AG20443 (cell line): Measurements from ENCODE around the gene FBXO11.
"Not testable (repeated sequence)": the region's sequence is repeated elsewhere in the genome, so short reads cannot be mapped to it uniquely, and the experiment has no call there.

ENCODE experiments used
- DNase-seq: peaks from one replicate; pipeline ENCODE4 v3.0.0; 2012; ENCODE audit warnings: low spot score, mixed read lengths

FBXO11 gene

GRCh38 chr2:47906157-47907038 is at the start of gene FBXO11:
Gene FBXO11 (minus strand): TSS chr2:47906498. CDS start chr2:47905720, 778 bp downstream.
- peak; percentile 94 for DNase-seq

- DNase-seq = no peak
Measured at GRCh38 chr2:47950340-47951301, 44.3 kb upstream of the FBXO11 start.

DNA sequence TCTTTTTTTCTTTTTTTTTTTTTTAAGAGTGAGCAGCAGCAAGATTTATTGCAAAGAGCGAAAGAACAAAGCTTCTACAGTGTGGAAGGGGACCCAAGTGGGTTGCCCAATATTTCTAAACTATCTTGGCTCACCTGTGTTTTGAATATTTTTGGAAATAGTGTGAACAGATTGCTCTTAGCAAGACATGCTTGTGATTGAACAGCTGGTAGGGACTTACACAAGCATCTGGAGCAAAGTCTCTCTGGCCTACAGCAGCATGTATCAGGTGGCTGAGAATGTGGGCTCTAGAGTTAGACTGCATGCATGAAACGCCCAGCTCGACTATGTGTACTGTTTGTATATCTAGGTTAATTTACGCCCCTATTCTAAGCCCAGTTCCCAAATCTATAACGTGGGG is 40.3 kb upstream of the FBXO11 start:
- no peak for DNase-seq

DNA sequence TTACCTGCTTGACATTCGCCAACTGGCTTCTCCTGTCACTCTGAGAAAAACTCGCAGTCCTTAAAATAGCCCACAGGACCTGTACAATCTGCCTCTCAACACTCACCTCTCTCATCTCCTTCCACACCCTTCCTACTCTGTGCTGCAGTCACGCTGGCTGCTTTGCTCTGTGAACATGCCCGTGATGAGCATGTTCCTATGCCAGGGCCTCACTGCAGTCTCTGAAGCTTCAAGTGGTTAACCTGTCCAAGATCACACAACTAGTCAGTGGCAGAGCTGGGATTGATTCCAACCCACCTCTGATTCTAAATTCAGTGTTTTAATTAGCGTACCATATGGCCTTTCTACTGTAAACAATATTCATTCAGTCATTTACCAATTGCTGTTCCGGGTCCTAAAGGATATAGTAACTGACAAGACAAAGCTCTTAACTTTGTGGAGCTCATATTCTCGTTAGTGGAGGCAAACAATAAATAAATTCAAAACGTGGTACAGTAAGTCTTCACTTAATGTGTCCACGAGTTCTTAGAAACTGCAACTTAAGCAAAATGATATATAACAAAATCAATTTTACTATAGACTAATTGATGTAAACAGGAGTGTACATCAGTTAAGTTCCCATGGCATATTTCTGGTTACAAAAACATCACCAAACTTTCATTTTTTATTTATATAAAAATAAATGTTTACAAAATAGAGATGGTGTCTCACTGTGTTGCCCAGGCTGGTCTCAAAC is 38.9 kb upstream of the FBXO11 start:
- DNase-seq = no peak

GRCh38 chr2:47941936-47942335 is 35.6 kb upstream of the FBXO11 start:
- no peak for DNase-seq

GRCh38 chr2:47937677-47938076 is 31.4 kb upstream of the FBXO11 start:
- DNase-seq = no peak

GRCh38 chr2:47935071-47935470 is 28.8 kb upstream of the FBXO11 start:
- no peak for DNase-seq

GRCh38 chr2:47918043-47918442 is 11.7 kb upstream of the FBXO11 start:
- DNase-seq = no peak

DNA sequence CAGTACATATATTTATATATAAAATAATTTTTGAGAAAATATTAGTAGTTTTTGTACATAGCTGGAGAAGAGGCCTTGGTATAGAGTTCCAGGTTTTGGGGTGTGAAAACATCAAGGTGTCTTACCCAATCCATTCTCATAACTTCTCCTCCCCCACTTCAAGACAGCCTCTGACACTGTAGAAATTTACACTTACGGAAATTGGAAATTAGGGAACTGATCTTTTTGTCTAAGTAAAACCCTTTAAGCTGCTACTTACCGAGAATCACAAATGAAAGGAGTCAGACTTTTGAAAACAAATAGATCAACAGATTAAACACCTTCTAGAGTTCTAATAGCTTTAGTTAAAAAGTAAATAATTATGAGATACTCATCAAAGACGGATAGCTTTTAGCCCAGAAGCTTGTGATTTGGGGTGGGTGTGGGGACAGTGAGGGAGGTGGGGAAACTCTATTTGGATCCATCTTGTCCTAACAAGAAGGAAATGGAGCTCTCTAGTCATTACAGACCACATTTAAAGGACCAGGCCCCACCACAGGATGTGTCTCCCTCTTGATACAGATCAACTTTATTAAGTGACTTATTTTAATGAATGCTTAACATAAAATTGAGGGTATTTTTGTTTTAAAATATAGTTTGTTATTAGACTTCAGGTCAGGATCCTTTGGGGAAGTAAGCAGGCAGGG is 11.1 kb upstream of the FBXO11 start:
- no peak for DNase-seq

GRCh38 chr2:47916412-47916811 is 10.1 kb upstream of the FBXO11 start:
- DNase-seq = no peak

DNA sequence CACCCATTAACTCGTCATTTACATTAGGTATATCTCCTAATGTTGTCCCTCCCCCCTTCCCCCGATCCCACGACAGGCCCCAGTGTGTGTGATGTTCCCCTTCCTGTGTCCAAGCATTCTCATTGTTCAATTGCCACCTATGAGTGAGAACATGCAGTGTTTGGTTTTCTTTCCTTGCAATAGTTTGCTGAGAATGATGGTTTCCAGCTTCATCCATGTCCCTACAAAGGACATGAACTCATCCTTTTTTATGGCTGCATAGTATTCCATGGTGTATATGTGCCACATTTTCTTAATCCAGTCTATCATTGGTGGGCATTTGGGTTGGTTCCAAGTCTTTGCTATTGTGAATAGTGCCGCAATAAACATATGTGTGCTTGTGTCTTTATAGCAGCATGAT is 4.4 kb upstream of the FBXO11 start:
- DNase-seq = not testable (repeated sequence)

DNA sequence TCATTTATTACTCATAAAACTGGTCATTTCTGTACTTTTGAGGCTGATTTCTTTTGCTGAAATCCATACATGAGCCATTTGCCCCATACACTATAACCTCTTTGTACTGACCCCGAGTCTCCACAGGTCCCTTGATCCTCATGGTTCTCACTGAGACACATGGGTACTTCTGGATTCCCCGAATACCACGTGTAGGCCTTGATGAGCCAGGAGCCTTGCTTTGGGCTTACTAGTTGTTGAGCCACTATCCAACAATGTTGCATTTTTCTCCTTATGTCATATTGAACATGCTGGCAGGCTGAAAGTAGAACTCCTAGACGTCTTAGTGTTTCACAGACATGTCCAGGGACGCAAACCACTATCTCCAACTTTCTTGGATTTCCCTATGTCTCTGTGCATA is 2.4 kb upstream of the FBXO11 start:
- DNase-seq = no peak

- peak; percentile 5 for DNase-seq
Measured at GRCh38 chr2:47907039-47907781, 912 bp upstream of the FBXO11 start.

DNA sequence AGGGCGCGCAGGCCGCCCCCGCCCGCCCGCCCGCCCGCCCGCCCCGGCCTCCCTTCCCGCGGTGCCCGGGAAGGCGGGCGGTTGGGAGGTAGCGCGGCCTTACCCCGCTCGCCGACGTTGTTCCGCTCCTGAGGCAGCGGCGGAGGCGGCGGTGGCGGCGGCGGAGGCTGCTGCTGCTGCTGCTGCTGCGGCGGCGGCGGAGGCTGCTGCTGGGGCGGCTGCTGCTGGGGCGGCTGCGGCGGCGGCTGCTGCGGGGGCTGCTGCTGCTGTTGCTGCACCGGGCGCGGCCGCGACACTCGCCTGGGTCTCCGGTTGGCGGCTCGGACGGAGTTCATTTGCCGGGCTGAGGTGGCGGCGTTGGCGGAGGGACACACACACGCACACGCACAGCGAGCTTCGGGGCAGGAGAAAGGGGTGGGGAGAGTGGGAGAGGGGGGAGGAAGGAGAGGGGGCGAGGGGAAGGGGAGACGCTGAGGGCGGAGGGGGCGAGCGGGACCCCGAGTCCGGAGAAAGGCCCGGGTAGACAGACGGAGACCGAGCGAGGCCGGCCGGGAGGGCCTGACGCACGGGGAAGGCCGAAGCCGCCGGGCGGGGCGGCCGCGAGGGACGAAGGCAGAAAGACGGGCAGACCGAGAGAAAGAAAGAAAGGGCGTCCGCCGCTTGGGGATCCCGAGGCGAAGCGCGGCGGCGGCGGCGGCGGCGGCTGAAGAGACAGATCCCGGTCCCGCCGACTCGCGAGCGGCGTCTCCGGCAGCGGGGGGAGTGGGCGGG is 727 bp downstream of the FBXO11 start:
- DNase-seq = peak; percentile 51

DNA sequence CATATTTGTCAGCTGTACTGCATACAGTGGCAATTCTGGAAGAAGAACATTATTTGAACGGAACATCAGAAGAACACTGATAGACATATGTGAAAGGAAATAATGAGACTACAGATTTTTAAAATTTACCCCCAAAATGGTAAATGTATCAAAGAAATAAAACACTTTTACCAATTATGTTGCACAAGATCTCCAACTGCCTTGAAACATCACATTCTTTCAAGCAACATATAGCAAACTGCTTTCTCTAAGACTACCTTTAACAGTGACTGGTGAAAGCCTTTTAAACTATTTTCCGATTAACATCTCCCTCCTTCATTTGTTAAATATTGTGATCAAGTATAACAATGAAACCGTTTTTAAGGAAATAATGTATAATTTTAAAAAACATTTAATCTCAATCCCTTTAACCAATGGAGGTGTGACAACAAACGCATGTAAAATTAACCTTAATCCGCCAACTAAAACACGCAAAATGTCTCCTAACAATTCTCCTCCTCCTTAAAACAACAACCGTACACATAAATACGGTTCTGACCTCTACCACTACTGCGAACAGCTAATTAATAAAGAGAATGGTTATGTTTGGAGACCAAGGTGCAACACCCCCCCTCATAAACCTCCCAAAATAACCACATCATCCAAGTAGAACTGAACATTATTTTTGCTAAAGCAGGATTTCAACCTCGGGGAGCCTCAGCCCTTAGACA is 2.4 kb downstream of the FBXO11 start:
- no peak for DNase-seq

- not testable (repeated sequence) for DNase-seq
Measured at GRCh38 chr2:47901892-47902291, 4.4 kb downstream of the FBXO11 start.

GRCh38 chr2:47900857-47901256 is 5.4 kb downstream of the FBXO11 start:
- DNase-seq = no peak

- DNase-seq = no peak
Measured at GRCh38 chr2:47899915-47900816, 6.1 kb downstream of the FBXO11 start.
